ENCODE results near the gene INPP5F. TPM values are rescaled to one million over a fixed set of nuclear protein-coding genes. Genes with fewer than 3 reads are reported as not detected.
A peak's percentile ranks its signal among the peaks of the same experiment; 100 is the strongest.

The INPP5F gene
- total and polyA plus RNA-seq, 2 donors (not counting 1 experiment from before 2014, with no cell fraction given) = 11.2 to 37.5 TPM

- H4K20me1 ChIP-seq (ENCODE audit: control insufficient read depth, insufficient read depth, low read length, poor library complexity, severe bottlenecking) = no peaks in the 10 kb centered on the region
- H3K79me2 ChIP-seq (ENCODE audit: control insufficient read depth, insufficient read depth, low read length) = peaks cover 16% of the 10 kb centered on the region
- ATAC-seq (ENCODE audit: low read depth) = no peak
- ChIA-PET POLR2A (no interaction called here), CTCF (interaction anchor here (1.1 to 1.7 kb wide), 2 partner anchors 18 to 81 kb away, joined by 3 to 6 read pairs; no protein-coding TSS in a partner anchor)
- Mint-ChIP-seq H3K9me3 (ENCODE audit: insufficient read depth) (no peaks in the 10 kb centered on the region), H3K4me3 (no peak overlapping the region), H3K27ac (peak overlapping the region; percentile 70), H3K27me3 (no peaks in the 10 kb centered on the region), H3K4me1 (peaks cover 32% of the 10 kb centered on the region)
- H3K4me3 ChIP-seq (ENCODE audit: control extremely low read depth in 1 of 5, extremely low read depth in 1 of 5, insufficient read depth in 1 of 5, low read depth in 2 of 5, low read length in 4 of 5) = no peak overlapping the region
- TF ChIP-seq CTCF (IDR thresholded peaks at IDR 0.05) (no peak), EZH2 (IDR thresholded peaks at IDR 0.05; ENCODE audit: borderline replicate concordance, insufficient read depth, low read depth, low read length, poor library complexity, severe bottlenecking) (no peak)
- no peak overlapping the region for H2AFZ ChIP-seq (ENCODE audit: insufficient read depth, low read depth, low read length, poor library complexity, severe bottlenecking)
- DNase-seq = no peak
- peaks cover 0 to 9% of the 10 kb centered on the region in 2 experiments for H3K36me3 ChIP-seq (replicated peaks in 1 of 2; ENCODE audit: control extremely low read depth in 1 of 2, control insufficient read depth in 1 of 2, extremely low read depth in 1 of 2, insufficient read depth in 2 of 2, low read length in 1 of 2)
- H3K27me3 ChIP-seq (replicated peaks in 1 of 4; ENCODE audit: control extremely low read depth in 1 of 4, control insufficient read depth in 3 of 4, insufficient read depth in 4 of 4, low read length in 3 of 4) = no peaks in the 10 kb centered on the region
- peaks cover 0 to 6% of the 10 kb centered on the region in 2 donors for H3K4me1 ChIP-seq (ENCODE audit: control insufficient read depth in 2 of 2, insufficient read depth in 2 of 2, low read length in 2 of 2)
- intact Hi-C loops (cut with micrococcal nuclease) = no loop called here
- H3K9me3 ChIP-seq (ENCODE audit: control extremely low read depth in 1 of 3, control insufficient read depth in 2 of 3, insufficient read depth in 1 of 3, low read length in 2 of 3) = no peaks in the 10 kb centered on the region
- no peak overlapping the region for H3K4me2 ChIP-seq (replicated peaks; ENCODE audit: low read depth, low read length, poor library complexity, severe bottlenecking)
- H3K27ac ChIP-seq (ENCODE audit: low read length in 2 of 2) = peak overlapping the region in 1 of 2 donors; percentile 3
- 51% methylated on average over 2 of the region's 4 CpGs for WGBS (ENCODE audit: insufficient coverage)
- H3K9ac ChIP-seq (ENCODE audit: low read length) = no peak overlapping the region
These were observed 42.7 kb downstream of the INPP5F start for GRCh38 chr10:119768455-119769094.

- Histone ChIP-seq H3K4me1 (ENCODE audit: control insufficient read depth in 2 of 2, insufficient read depth in 2 of 2, low read length in 2 of 2) (peaks cover 0 to 6% of the 10 kb centered on the region in 2 donors), H3K36me3 (replicated peaks in 1 of 2; ENCODE audit: control extremely low read depth in 1 of 2, control insufficient read depth in 1 of 2, extremely low read depth in 1 of 2, insufficient read depth in 2 of 2, low read length in 1 of 2) (peaks cover 0 to 4% of the 10 kb centered on the region in 2 experiments), H3K9me3 (ENCODE audit: control extremely low read depth in 1 of 3, control insufficient read depth in 2 of 3, insufficient read depth in 1 of 3, low read length in 2 of 3) (no peaks in the 10 kb centered on the region), H3K9ac (ENCODE audit: low read length) (no peak overlapping the region), H3K27ac (ENCODE audit: low read length in 2 of 2) (peak overlapping the region in 1 of 2 donors; percentile 14), H3K4me2 (replicated peaks; ENCODE audit: low read depth, low read length, poor library complexity, severe bottlenecking) (no peak overlapping the region), H2AFZ (ENCODE audit: insufficient read depth, low read depth, low read length, poor library complexity, severe bottlenecking) (no peak overlapping the region), H3K79me2 (ENCODE audit: control insufficient read depth, insufficient read depth, low read length) (peaks cover 27% of the 10 kb centered on the region), H3K4me3 (ENCODE audit: control extremely low read depth in 1 of 5, extremely low read depth in 1 of 5, insufficient read depth in 1 of 5, low read depth in 2 of 5, low read length in 4 of 5) (no peak overlapping the region), H4K20me1 (ENCODE audit: control insufficient read depth, insufficient read depth, low read length, poor library complexity, severe bottlenecking) (no peaks in the 10 kb centered on the region), H3K27me3 (replicated peaks in 1 of 4; ENCODE audit: control extremely low read depth in 1 of 4, control insufficient read depth in 3 of 4, insufficient read depth in 4 of 4, low read length in 3 of 4) (no peaks in the 10 kb centered on the region)
- POLR2A ChIA-PET = no interaction called here
- WGBS (ENCODE audit: insufficient coverage) = no CpG with 5 or more reads among the region's 2 CpGs
- H3K4me1 Mint-ChIP-seq = peaks cover 32% of the 10 kb centered on the region
- no peaks in the 10 kb centered on the region for H3K27me3 Mint-ChIP-seq
- DNase-seq = no peak
- H3K4me3 Mint-ChIP-seq = no peak overlapping the region
- no peak for ATAC-seq (ENCODE audit: low read depth)
- no peak for TF ChIP-seq CTCF (IDR thresholded peaks at IDR 0.05)
- no peak for TF ChIP-seq EZH2 (IDR thresholded peaks at IDR 0.05; ENCODE audit: borderline replicate concordance, insufficient read depth, low read depth, low read length, poor library complexity, severe bottlenecking)
- CTCF ChIA-PET = interaction anchor here (1.1 to 1.4 kb wide), 3 partner anchors 9 to 83 kb away, joined by 4 to 8 read pairs (median 5); no protein-coding TSS in a partner anchor
- H3K27ac Mint-ChIP-seq = no peak overlapping the region
- intact Hi-C loops (cut with micrococcal nuclease) = no loop called here
- H3K9me3 Mint-ChIP-seq (ENCODE audit: insufficient read depth) = no peaks in the 10 kb centered on the region
These were observed 44.0 kb downstream of the INPP5F start for GRCh38 chr10:119769886-119770285.

Data from B cell (primary cell).